Fibroblast of skin of left quadriceps (primary cell): Measurements from ENCODE around the gene B3GAT1.
A peak's percentile ranks its signal among the peaks of the same experiment; 100 is the strongest.

Source experiments
- DNase-seq, 2 experiments: peaks; one replicate each; pipeline ENCODE4 v3.0.0-alpha.2; 2013; ENCODE audit warnings: low read depth in 2 of 2

Gene B3GAT1

DNA sequence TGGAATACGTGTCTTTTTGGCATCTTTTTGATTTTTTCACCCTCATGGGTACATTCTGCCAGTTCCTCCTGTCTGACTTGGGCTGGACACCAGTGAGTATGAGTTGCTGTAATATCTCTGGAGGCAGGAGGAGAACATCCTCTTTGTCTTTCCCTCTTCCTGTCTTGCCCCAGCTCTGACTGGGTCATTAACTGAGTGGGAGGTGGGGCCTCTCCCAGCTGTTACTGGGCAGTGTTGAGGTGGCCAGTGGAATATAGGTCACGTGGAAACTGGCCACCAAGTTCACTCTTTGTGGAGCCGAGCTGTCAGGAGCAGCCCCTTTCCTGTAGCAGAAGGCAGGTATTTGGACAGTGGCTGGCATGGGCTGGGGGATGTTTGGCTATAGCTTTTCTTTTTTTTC lies 78.1 kb downstream of the B3GAT1 start:
- DNase-seq: no peak

GRCh38 chr11:134333312-134333711 lies 78.7 kb downstream of the B3GAT1 start:
- no peak for DNase-seq

DNA sequence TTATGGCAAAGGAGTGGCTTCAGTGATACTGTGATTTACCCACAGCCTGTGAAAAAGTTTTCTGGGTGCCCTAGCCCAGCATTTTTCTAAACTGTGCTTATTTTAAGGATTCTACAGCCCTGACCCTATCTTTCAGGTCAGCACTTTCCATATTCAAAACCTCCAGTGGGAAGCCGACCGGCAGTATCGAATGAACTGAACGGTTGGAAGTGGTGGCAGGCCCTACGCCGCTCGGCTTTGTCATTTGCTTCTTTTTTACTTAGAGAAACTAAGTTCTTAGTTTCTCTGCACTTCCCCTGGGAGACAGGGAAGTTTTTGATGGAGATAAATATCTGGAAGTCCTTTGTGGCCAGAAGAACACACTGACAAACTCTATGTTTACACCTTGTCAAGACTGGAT lies 79.3 kb downstream of the B3GAT1 start:
- no peak for DNase-seq

DNA sequence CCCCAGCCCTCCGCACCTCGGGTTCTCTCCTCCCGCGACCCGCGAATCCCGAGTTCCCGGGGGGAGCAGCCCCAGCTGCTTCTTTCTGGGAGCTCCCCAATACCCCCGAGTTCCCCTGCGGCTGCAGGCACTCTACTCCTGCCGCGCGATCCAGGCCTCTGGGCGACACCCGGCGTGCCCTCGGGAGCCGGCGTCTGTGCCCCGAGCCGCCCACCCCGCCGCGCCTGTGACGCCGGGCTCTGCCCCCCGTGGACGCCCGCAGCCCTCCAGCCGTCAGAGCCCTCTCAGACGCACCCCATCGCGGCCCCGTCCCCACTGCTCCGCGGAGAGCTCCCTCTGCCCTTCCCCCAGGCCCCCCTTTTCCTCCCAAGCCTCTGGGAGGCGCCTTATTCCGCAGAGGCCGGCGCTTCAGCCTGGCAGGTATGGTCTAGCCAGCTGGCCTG lies 79.8 kb downstream of the B3GAT1 start:
- DNase-seq: no peak

GRCh38 chr11:134331354-134332188 lies 80.5 kb downstream of the B3GAT1 start, which contains the start of gene GLB1L2:
Gene GLB1L2 (plus strand): TSS chr11:134331988. CDS start chr11:134332062, 74 bp downstream.
- peak; percentile 3 to 8 for DNase-seq

- no peak for DNase-seq
These were observed 81.3 kb downstream of the B3GAT1 start for GRCh38 chr11:134330611-134331353.
